GM12892 (cell line): ENCODE measurements around the gene AP1S2.

ENCODE experiments used
- POLR2A ChIP-seq: IDR thresholded peaks from 2 replicates; pipeline ENCODE4 v1.6.1; 2011; ENCODE audit warnings: low read depth, low read length, control low read depth
- TAF1 ChIP-seq: IDR thresholded peaks from 2 replicates; pipeline ENCODE4 v1.6.1; 2011; ENCODE audit warnings: low read depth, mild to moderate bottlenecking, control low read depth, low read length, borderline replicate concordance

DNA sequence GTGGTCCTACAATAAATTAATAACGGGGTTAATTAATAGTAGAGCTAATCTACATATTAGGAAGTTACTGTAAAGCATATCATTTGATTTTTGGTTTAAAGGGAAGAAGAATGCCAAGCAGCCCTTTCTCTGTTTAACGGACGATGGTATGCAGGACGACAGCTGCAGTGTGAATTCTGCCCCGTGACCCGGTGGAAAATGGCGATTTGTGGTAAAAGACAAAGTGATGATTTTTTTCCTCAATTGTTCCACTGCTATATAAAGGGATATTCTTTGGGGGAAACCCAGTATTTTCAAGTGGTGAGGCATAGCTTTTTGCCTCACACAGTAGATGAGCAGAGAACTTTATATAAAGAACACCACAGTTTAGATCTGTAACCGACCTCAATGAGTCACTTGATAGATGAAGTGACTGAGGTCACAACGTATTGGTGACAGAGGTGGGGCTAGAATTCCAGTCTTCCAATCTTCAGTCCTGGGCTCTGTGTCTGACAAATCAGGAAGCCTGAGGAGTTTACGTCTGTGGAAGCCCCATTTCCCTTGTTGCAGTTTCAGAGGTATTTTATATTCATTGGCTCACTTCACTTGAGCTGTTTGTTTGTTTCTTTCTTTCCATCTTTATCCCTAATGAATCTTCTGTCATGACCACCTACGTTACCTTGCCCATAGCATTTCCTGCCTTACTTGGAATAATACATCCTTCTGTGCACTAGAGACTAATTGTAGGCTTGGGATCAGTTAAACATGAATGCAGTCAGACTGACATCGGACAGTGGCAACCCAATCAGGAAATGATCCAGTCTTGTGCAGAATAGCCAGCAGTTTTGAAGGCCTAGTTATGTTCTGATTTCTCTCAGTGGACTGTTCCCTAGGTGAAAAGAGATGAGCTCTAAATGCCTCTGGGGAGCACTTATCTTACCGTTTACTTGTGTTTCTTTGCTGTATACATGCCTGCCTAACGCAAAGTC, 34.2 kb downstream of the AP1S2 start:
- no peak for TF ChIP-seq POLR2A
- no peak for TF ChIP-seq TAF1
